ENCODE measurements around the gene TBCB.

The TBCB gene

GRCh38 chr19:36169084-36169760, 54.0 kb downstream of the TBCB start:
- no peak overlapping the region for H3K4me3 ChIP-seq (ENCODE audit: low read depth, low read length)
- H3K27ac ChIP-seq (ENCODE audit: extremely low read depth, low read depth, low read length): peak overlapping the region; percentile 92
- H3K9me3 ChIP-seq (ENCODE audit: control insufficient read depth, insufficient read depth, low read depth, low read length): no peaks in the 10 kb centered on the region
- ChIA-PET POLR2A (interaction anchor here (0.7 to 6.2 kb wide), 9 partner anchors 29 to 200 kb away, joined by 3 to 64 read pairs (median 7); partner anchors contain the start of genes ALKBH6, CAPNS1, POLR2I and TBCB), CTCF (interaction anchor here (0.6 to 12.3 kb wide), 18 partner anchors 10 to 287 kb away, joined by 3 to 289 read pairs (median 4); partner anchors contain the start of genes POLR2I, TBCB and WDR62)
- H3K36me3 ChIP-seq (ENCODE audit: control insufficient read depth in 2 of 2, insufficient read depth in 1 of 2, low read length in 2 of 2): peaks cover 0 to 13% of the 10 kb centered on the region in 2 experiments; a peak in 1 of 3 replicates
- peaks cover 28% of the 10 kb centered on the region for H3K4me1 ChIP-seq (ENCODE audit: control insufficient read depth, insufficient read depth, low read length)
- TF ChIP-seq ZNF155 (tag by site-specific recombination; IDR thresholded peaks at IDR 0.05) (no peak), ZNF362 (tag by site-specific recombination; IDR thresholded peaks at IDR 0.05) (no peak), YY1 (tag by site-specific recombination; IDR thresholded peaks at IDR 0.05) (peak; percentile 25; the same call in 1 of the 2 replicates), ZNF354C (tag by site-specific recombination; IDR thresholded peaks at IDR 0.05; ENCODE audit: borderline replicate concordance, low read depth) (no peak), HOXA7 (CRISPR knock-in tag; IDR thresholded peaks at IDR 0.05; ENCODE audit: borderline replicate concordance) (no peak), ZNF202 (tag by site-specific recombination; IDR thresholded peaks at IDR 0.05; ENCODE audit: borderline replicate concordance) (no peak), ZNF776 (tag by site-specific recombination; IDR thresholded peaks at IDR 0.05; ENCODE audit: borderline replicate concordance) (no peak), BCL6B (tag by site-specific recombination; IDR thresholded peaks at IDR 0.05) (no peak), ZNF600 (tag by site-specific recombination; IDR thresholded peaks at IDR 0.05) (peak; percentile 94), KLF1 (tag by site-specific recombination; IDR thresholded peaks at IDR 0.05) (peak; percentile 61; the same call in 1 of the 2 replicates), ZNF2 (tag by site-specific recombination; IDR thresholded peaks at IDR 0.05) (peak; percentile 84; the same call in 1 of the 2 replicates), BCL11B (tag by site-specific recombination; IDR thresholded peaks at IDR 0.05; ENCODE audit: low read depth) (peak; percentile 41; the same call in 1 of the 2 replicates), ZNF311 (tag by site-specific recombination; IDR thresholded peaks at IDR 0.05; ENCODE audit: borderline replicate concordance) (no peak), ZNF510 (tag by site-specific recombination; IDR thresholded peaks at IDR 0.05; ENCODE audit: insufficient replicate concordance) (no peak), ZNF530 (tag by site-specific recombination; IDR thresholded peaks at IDR 0.05; ENCODE audit: low read depth) (no peak), EGR2 (tag by site-specific recombination; IDR thresholded peaks at IDR 0.05; ENCODE audit: low read depth) (no peak), ZNF548 (tag by site-specific recombination; IDR thresholded peaks at IDR 0.05) (no peak), ZNF24 (tag by site-specific recombination; IDR thresholded peaks at IDR 0.05) (peak; percentile 84; the same call in 1 of the 2 replicates), ZNF274 (IDR thresholded peaks at IDR 0.05; ENCODE audit: low read length) (no peak), ZNF274 (tag by site-specific recombination; IDR thresholded peaks at IDR 0.05; ENCODE audit: borderline replicate concordance) (no peak), ZNF266 (tag by site-specific recombination; IDR thresholded peaks at IDR 0.05; ENCODE audit: low read depth) (no peak), INSM2 (tag by site-specific recombination; IDR thresholded peaks at IDR 0.05) (peak; percentile 70), ZNF677 (tag by site-specific recombination; IDR thresholded peaks at IDR 0.05) (no peak), ZNF664 (tag by site-specific recombination; IDR thresholded peaks at IDR 0.05) (no peak), ZNF26 (tag by site-specific recombination; IDR thresholded peaks at IDR 0.05) (no peak), ZNF302 (tag by site-specific recombination; IDR thresholded peaks at IDR 0.05; ENCODE audit: low read depth) (no peak; the same call in 1 of the 2 replicates), ZNF830 (tag by site-specific recombination; IDR thresholded peaks at IDR 0.05; ENCODE audit: low read depth) (no peak), ZNF335 (tag by site-specific recombination; conservative IDR thresholded peaks at IDR 0.05) (no peak), PBX3 (CRISPR knock-in tag; IDR thresholded peaks at IDR 0.05) (no peak), ZBTB6 (tag by site-specific recombination; IDR thresholded peaks at IDR 0.05) (peak; percentile 75; the same call in 1 of the 2 replicates)

Measured in HEK293 (cell line).